Kidney (tissue), 14 donors: ENCODE measurements around the gene GRXCR1. TPM values are rescaled to one million over a fixed set of nuclear protein-coding genes. Genes with fewer than 3 reads are reported as not detected.

ENCODE experiments used
- DNase-seq, 5 donors: peaks; one replicate each; pipeline ENCODE4 v3.0.0-alpha.2; 2013 to 2020
- FAIRE-seq: peaks from 2 replicates; lab custom pipeline; 2012; peaks lifted over from hg19 to GRCh38; lab: Jason Lieb, UNC
- H3K27ac ChIP-seq, 2 donors: one replicate each; pipeline ENCODE4 v1.7.0; 2013; ENCODE audit warnings: low read depth in 2 of 2, low read length in 2 of 2, inconsistent platforms in 1 of 2
- H3K27me3 ChIP-seq: one replicate; pipeline ENCODE4 v1.7.1; 2013; ENCODE audit warnings: low read length, inconsistent platforms; ENCODE audit not compliant: control insufficient read depth, insufficient read depth
- H3K36me3 ChIP-seq, 3 donors: one replicate each; pipeline versions ENCODE4 v1.7.0 to v1.7.1; 2013; ENCODE audit warnings: low read length in 3 of 3, control low read depth in 1 of 3, inconsistent platforms in 1 of 3; ENCODE audit not compliant: insufficient read depth in 3 of 3, control insufficient read depth in 2 of 3
- H3K4me1 ChIP-seq, 3 donors: one replicate each; pipeline versions ENCODE4 v1.7.0 to v1.7.1; 2013; ENCODE audit warnings: low read length in 3 of 3, inconsistent platforms in 1 of 3, low read depth in 1 of 3; ENCODE audit not compliant: control insufficient read depth in 2 of 3, insufficient read depth in 2 of 3
- H3K4me3 ChIP-seq, 3 donors: one replicate each; pipeline versions ENCODE4 v1.7.0 to v1.8.1; 2013; ENCODE audit warnings: low read length in 3 of 3, control low read depth in 1 of 3, inconsistent platforms in 1 of 3
- H3K9ac ChIP-seq, 3 donors: one replicate each; pipeline versions ENCODE4 v1.7.0 to v1.7.1; 2013; ENCODE audit warnings: low read length in 3 of 3, control low read depth in 1 of 3, inconsistent platforms in 1 of 3
- H3K9me3 ChIP-seq, 3 donors: one replicate each; pipeline versions ENCODE4 v1.7.0 to v1.7.1; 2013; ENCODE audit warnings: low read length in 3 of 3, control low read depth in 1 of 3, inconsistent platforms in 1 of 3; ENCODE audit not compliant: control insufficient read depth in 2 of 3, insufficient read depth in 1 of 3
- CTCF ChIP-seq: IDR thresholded peaks from 3 replicates; pipeline ENCODE4 v1.5.1; 2012; ENCODE audit warnings: mild to moderate bottlenecking, moderate library complexity, borderline replicate concordance; ENCODE audit not compliant: insufficient read depth; ENCODE audit errors: extremely low read depth
- intact Hi-C: fragments of 100-400 bp; cut with DNase I; formaldehyde crosslinking; loops from one replicate; pipeline ENCODE4 v1.11.1; 2022
- polyA plus RNA-seq: library from polyadenylated mRNA; stranded (reverse); fragments of 350-450 nt; fragmentation: Illumina TruSeq; extraction: RNeasy Lipid Tissue Mini Kit (QIAGEN cat#74804); gene quantifications from one replicate; pipeline ENCODE4 v1.2.3, GENCODE V29; 2014; ENCODE audit warnings: low read depth, low replicate concordance; ENCODE audit not compliant: insufficient read depth
- total RNA-seq: library from RNA; stranded (reverse); fragmentation: NEBNext Ultra II Directional; extraction: Animal tissue kit (Norgen Biotek cat#: 25700); gene quantifications from one replicate; pipeline ENCODE4 v1.2.1, GENCODE V29; 2021
- donor health status: control.
- donor health status: control.
- donor health status: control.
- donor health status: control.
- donor health status: control.
- donor health status: DM: yes; HTN: yes; CAD: no.
- donor health status: Normal renal cell carcinoma (clear cell type).

The GRXCR1 gene
- total and polyA plus RNA-seq, 2 donors from 2014 or later: not detected

DNA sequence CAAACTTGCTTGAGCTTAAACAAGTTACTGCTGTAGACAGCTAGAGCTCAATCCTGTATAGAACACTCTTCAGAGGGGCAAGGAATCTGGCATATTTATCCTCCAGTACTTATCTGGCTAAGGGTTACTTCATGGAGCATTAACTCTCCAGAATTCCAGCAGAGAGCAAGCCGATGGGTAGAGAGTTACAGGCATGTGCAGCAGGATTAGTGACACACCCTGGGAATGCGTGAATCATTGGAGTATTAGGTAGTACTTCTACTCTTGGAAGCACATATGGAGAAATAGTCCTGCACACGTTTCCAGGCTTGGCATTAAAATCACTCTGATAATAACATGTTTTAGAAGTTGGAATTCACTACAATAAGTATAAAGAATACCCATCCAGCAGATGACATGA, 35.4 kb downstream of the GRXCR1 start:
- Histone ChIP-seq H3K9ac (no peak overlapping the region), H3K4me3 (no peak overlapping the region), H3K27me3 (no peaks in the 10 kb centered on the region), H3K9me3 (no peaks in the 10 kb centered on the region), H3K36me3 (no peaks in the 10 kb centered on the region), H3K4me1 (no peaks in the 10 kb centered on the region), H3K27ac (no peak overlapping the region)
- intact Hi-C loops: no loop called here
- FAIRE-seq: no peak
- no peak for TF ChIP-seq CTCF
- peak in 1 of 5 donors; percentile 24 for DNase-seq

GRCh38 chr4:42928582-42928981, 36.1 kb downstream of the GRXCR1 start:
- Histone ChIP-seq H3K4me3 (no peak overlapping the region), H3K9me3 (no peaks in the 10 kb centered on the region), H3K4me1 (no peaks in the 10 kb centered on the region), H3K27ac (no peak overlapping the region), H3K27me3 (no peaks in the 10 kb centered on the region), H3K9ac (no peak overlapping the region), H3K36me3 (no peaks in the 10 kb centered on the region)
- no peak for TF ChIP-seq CTCF
- no peak for FAIRE-seq
- intact Hi-C loops: no loop called here
- DNase-seq: no peak

DNA sequence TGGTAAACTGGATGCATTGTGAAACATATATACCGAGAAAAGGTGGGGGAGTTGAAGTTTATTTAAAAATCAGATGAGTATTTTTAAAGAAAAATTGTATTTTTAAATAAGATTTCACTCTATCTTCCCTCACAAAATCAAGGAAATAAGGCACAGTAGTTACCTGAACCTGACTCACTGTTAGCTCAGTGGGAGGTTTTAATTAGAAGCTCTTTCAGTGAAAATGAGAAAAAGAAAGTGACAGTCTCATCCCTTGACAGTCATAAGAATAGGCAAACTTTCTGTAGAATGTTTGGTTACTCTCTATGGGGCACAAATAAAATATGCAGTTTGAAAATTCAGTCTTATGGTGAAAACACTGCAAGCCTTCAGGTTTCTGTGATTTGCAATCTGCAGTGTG, 49.7 kb downstream of the GRXCR1 start:
- no peak for DNase-seq
- no peak for FAIRE-seq

More for the DNA sequence above, 49.7 kb downstream of the GRXCR1 start:
- Histone ChIP-seq H3K4me3 (no peak overlapping the region), H3K36me3 (no peaks in the 10 kb centered on the region), H3K9me3 (no peaks in the 10 kb centered on the region), H3K9ac (no peak overlapping the region), H3K27ac (no peak overlapping the region), H3K27me3 (no peaks in the 10 kb centered on the region), H3K4me1 (no peaks in the 10 kb centered on the region)
- TF ChIP-seq CTCF: no peak
- intact Hi-C loops: no loop called here
